Spleen (tissue), 11 donors: Measurements from ENCODE around the gene GATD1. TPM values are rescaled to one million over a fixed set of nuclear protein-coding genes. Genes with fewer than 3 reads are reported as not detected.

Source experiments
- DNase-seq: peaks from one replicate; pipeline ENCODE4 v3.0.0-alpha.2; 2020
- H3K27ac ChIP-seq, 8 donors: fragments of 200-600 bp; sonication (generic) in 7 of 8; 1 replicate in 4 of 8; 2 replicates in 4 of 8; pipeline versions ENCODE4 v1.5.0 to v1.8.0; 2016 to 2021; ENCODE audit warnings: inconsistent platforms in 4 of 8, mild to moderate bottlenecking in 4 of 8, moderate library complexity in 1 of 8
- H3K27me3 ChIP-seq, 7 donors: fragments of 200-600 bp; sonication (generic) in 6 of 7; replicated peaks in 1 of 7; 1 replicate in 4 of 7; 2 replicates in 3 of 7; pipeline versions ENCODE4 v1.5.0 to v1.8.0; 2016 to 2021; ENCODE audit warnings: inconsistent platforms in 3 of 7, mild to moderate bottlenecking in 1 of 7
- H3K36me3 ChIP-seq, 6 donors: fragments of 200-600 bp; sonication (generic) in 5 of 6; 1 replicate in 4 of 6; 2 replicates in 2 of 6; pipeline versions ENCODE4 v1.5.0 to v1.8.0; 2016 to 2021; ENCODE audit warnings: inconsistent platforms in 2 of 6
- H3K4me1 ChIP-seq, 6 donors: fragments of 200-600 bp; sonication (generic) in 5 of 6; 1 replicate in 3 of 6; 2 replicates in 3 of 6; pipeline versions ENCODE4 v1.5.0 to v1.8.0; 2016 to 2021; ENCODE audit warnings: inconsistent platforms in 3 of 6
- H3K4me3 ChIP-seq, 8 donors: fragments of 200-600 bp; sonication (generic) in 7 of 8; 1 replicate in 4 of 8; 2 replicates in 4 of 8; pipeline versions ENCODE4 v1.5.0 to v1.8.0; 2016 to 2021; ENCODE audit warnings: inconsistent platforms in 4 of 8, mild to moderate bottlenecking in 4 of 8, moderate library complexity in 2 of 8
- H3K9me3 ChIP-seq, 8 donors: fragments of 200-600 bp; sonication (generic) in 7 of 8; 1 replicate in 4 of 8; 2 replicates in 4 of 8; pipeline versions ENCODE4 v1.5.0 to v1.8.0; 2016 to 2021; ENCODE audit warnings: inconsistent platforms in 4 of 8
- CTCF ChIP-seq, 11 experiments: fragments of 200-600 bp in 7 of 11; fragments of 450-650 bp in 4 of 11; sonication (generic) in 4 of 11; IDR thresholded peaks in 8 of 11; conservative IDR thresholded peaks in 3 of 11; 1 replicate in 7 of 11; 2 replicates in 4 of 11; pipeline versions ENCODE4 v1.4.0 to v1.8.0; 2016 to 2021; ENCODE audit warnings: antibody characterized with exemption in 11 of 11, inconsistent platforms in 4 of 11, mild to moderate bottlenecking in 1 of 11
- POLR2A ChIP-seq, 3 donors: fragments of 450-650 bp; IDR thresholded peaks; one replicate each; pipeline ENCODE4 v1.5.1; 2017; ENCODE audit warnings: antibody characterized with exemption in 3 of 3, mild to moderate bottlenecking in 1 of 3
- POLR2AphosphoS5 ChIP-seq, 3 donors: sonication (generic); formaldehyde crosslinking; IDR thresholded peaks; one replicate each; pipeline ENCODE4 v1.5.1; 2017; ENCODE audit warnings: antibody characterized with exemption in 3 of 3
- WGBS, 5 donors: extraction: QIAGEN DNeasy Blood & Tissue Kit in 3 of 5; methylation state at CpG; one replicate each; pipeline versions ENCODE4 v1.1.5 to v1.1.7; 2013 to 2018; 5-methylcytosine and 5-hydroxymethylcytosine counted together
- intact Hi-C: fragments of 100-400 bp; cut with DNase I; formaldehyde crosslinking; loops from one replicate; pipeline ENCODE4 v1.15.0; 2023; ENCODE audit warnings: low total_unique reads
- polyA plus RNA-seq, 3 donors: library from polyadenylated mRNA; stranded (reverse); fragments of 200-250 nt; gene quantifications; one replicate each; pipeline ENCODE4 v1.2.1, GENCODE V29; 2013
- total RNA-seq, 7 donors: library from RNA; depleted of rRNA in 3 of 7; stranded (reverse); fragments of >200 nt in 3 of 7; fragmentation: NEBNext Ultra II Directional in 4 of 7; extraction: Animal tissue kit (Norgen Biotek cat#: 25700) in 4 of 7; gene quantifications; one replicate each; pipeline versions ENCODE4 v1.1.0 to v1.2.1, GENCODE V29; 2016 to 2021
- donor health status: healthy with polysubstance abuse.
- donor health status: DM: no; HTN: no; CAD: no; lungs with moderate emphysema.
- donor health status: DM: no; HTN: no; CAD: no.
- donor health status: Bipolar disorder and iron deficiency.
- donor health status: healthy.
- donor health status: DM: no; HTN: no; CAD: no.
- donor health status: DM: yes; HTN: yes; CAD: no.

The GATD1 gene
- total and polyA plus RNA-seq, 10 donors, result 13.9 to 56.4 (median 35.9) TPM

GRCh38 chr11:825366-826226 is 48.3 kb upstream of the GATD1 start:
- Histone ChIP-seq H3K36me3 (peaks cover 0 to 49% (median 34%) of the 10 kb centered on the region in 6 donors), H3K27me3 (peaks cover 0 to 40% (median 19%) of the 10 kb centered on the region in 7 donors), H3K4me3 (no peak overlapping the region), H3K9me3 (no peaks in the 10 kb centered on the region), H3K27ac (peak overlapping the region in 3 of 8 donors; percentile 63 to 87 (median 86)), H3K4me1 (peaks cover 49 to 99% (median 78%) of the 10 kb centered on the region in 6 donors)
- intact Hi-C loops, result no loop called here
- 74 to 96% (median 82%) methylated on average over 7 to 12 of the region's 12 CpGs for WGBS, 5 donors
- TF ChIP-seq POLR2AphosphoS5 (IDR thresholded peaks at IDR 0.05), result peak; percentile 31 to 66 (median 39)
- TF ChIP-seq POLR2A (IDR thresholded peaks at IDR 0.05), result no peak
- TF ChIP-seq CTCF (IDR thresholded peaks at IDR 0.05 in 8 of 11, conservative IDR thresholded peaks at IDR 0.05 in 3 of 11), result no peak
- DNase-seq, result no peak

DNA sequence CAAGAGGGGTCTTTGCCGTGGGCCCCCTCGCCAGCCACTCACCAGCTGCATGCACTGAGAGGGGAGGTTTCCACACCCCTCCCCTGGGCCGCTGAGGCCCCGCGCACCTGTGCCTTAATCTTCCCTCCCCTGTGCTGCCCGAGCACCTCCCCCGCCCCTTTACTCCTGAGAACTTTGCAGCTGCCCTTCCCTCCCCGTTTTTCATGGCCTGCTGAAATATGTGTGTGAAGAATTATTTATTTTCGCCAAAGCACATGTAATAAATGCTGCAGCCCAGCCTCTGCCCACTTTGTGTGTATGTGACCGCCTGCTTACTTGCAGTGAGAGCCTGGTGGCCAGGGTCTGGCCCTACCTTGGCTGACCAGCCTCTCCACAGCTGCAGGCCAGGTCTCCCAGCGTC is 47.7 kb upstream of the GATD1 start:
- Histone ChIP-seq H3K9me3 (no peaks in the 10 kb centered on the region), H3K4me3 (no peak overlapping the region), H3K36me3 (peaks cover 0 to 49% (median 34%) of the 10 kb centered on the region in 6 donors), H3K27ac (no peak overlapping the region), H3K4me1 (peaks cover 48 to 98% (median 77%) of the 10 kb centered on the region in 6 donors), H3K27me3 (peaks cover 0 to 33% (median 13%) of the 10 kb centered on the region in 7 donors)
- no peak for TF ChIP-seq POLR2A (IDR thresholded peaks at IDR 0.05)
- no peak for TF ChIP-seq POLR2AphosphoS5 (IDR thresholded peaks at IDR 0.05)
- no peak for TF ChIP-seq CTCF (IDR thresholded peaks at IDR 0.05 in 8 of 11, conservative IDR thresholded peaks at IDR 0.05 in 3 of 11)
- no peak for DNase-seq
- intact Hi-C loops, result no loop called here
- WGBS, 5 donors, result 85 to 89% (median 87%) methylated on average over 11 of the region's 11 CpGs

GRCh38 chr11:824292-824880 is 47.1 kb upstream of the GATD1 start:
- Histone ChIP-seq H3K4me3 (no peak overlapping the region), H3K9me3 (no peaks in the 10 kb centered on the region), H3K27ac (no peak overlapping the region), H3K27me3 (peaks cover 0 to 28% (median 7%) of the 10 kb centered on the region in 7 donors), H3K36me3 (peaks cover 0 to 49% (median 34%) of the 10 kb centered on the region in 6 donors), H3K4me1 (peaks cover 42 to 93% (median 73%) of the 10 kb centered on the region in 6 donors)
- 86 to 96% (median 92%) methylated on average over 34 to 59 of the region's 59 CpGs for WGBS, 5 donors
- TF ChIP-seq POLR2AphosphoS5 (IDR thresholded peaks at IDR 0.05) (peak in 2 of 3 donors; percentile 6 to 22), CTCF (IDR thresholded peaks at IDR 0.05 in 8 of 11, conservative IDR thresholded peaks at IDR 0.05 in 3 of 11) (no peak), POLR2A (IDR thresholded peaks at IDR 0.05) (no peak)
- intact Hi-C loops, result no loop called here
- peak; percentile 80 for DNase-seq
